SKM-1 (cell line): Measurements from ENCODE around the gene GIMAP1.

Source experiments
- DNase-seq: peaks from one replicate; lab custom pipeline; 2025; ENCODE audit not compliant: unreplicated experiment; lab: John Stamatoyannopoulos, UW

The GIMAP1 gene

DNA sequence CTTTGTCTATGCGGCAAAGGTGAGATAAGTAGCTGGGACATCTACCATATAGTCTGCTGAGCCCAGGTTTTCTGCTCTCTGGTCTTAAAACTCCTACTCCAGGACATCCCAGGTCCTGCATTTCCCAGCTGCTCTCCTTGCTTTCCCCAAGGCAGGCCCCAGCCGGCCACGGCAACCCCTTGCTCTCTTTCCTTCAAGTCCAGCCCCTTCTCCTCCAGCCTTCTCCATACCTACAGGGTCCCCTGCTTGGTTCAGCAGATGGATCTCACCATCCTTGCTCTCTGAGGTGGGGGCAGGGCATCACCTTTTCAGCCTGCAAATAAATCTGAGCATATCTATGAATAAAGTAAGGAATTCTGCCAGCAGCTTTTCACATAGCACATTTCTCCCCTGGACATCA lies 29.5 kb downstream of the GIMAP1 start:
- no peak for DNase-seq

DNA sequence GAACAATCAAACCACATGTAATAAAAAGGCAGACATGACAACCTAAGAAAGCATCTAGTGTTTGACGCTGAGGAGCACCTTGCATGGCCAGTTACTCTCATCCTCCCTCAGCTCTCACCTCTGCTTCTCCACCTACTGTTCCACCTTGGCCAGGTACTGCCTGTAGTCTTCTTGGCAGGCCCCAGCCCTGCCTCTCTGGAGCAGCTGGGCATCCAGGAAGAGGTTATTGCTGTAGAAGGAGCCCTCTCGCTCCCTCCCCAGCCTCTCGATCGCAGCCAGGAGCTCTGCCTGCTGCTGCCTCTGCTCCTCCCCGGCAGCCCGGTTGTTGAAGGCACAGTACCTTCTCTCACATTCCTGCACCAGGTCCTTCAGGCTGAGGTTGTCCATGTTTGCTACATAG lies 30.5 kb downstream of the GIMAP1 start:
- no peak for DNase-seq

GRCh38 chr7:150748376-150748775 lies 32.0 kb downstream of the GIMAP1 start:
- no peak for DNase-seq

GRCh38 chr7:150751702-150752101 lies 35.3 kb downstream of the GIMAP1 start:
- no peak for DNase-seq

- no peak for DNase-seq
Observed at GRCh38 chr7:150753239-150753638, 36.8 kb downstream of the GIMAP1 start.

GRCh38 chr7:150753826-150754603 lies 37.6 kb downstream of the GIMAP1 start:
- DNase-seq: peak; percentile 0

- no peak for DNase-seq
Observed at GRCh38 chr7:150754951-150755350, 38.5 kb downstream of the GIMAP1 start.

- no peak for DNase-seq
Observed at GRCh38 chr7:150755473-150756099, 39.2 kb downstream of the GIMAP1 start.

DNA sequence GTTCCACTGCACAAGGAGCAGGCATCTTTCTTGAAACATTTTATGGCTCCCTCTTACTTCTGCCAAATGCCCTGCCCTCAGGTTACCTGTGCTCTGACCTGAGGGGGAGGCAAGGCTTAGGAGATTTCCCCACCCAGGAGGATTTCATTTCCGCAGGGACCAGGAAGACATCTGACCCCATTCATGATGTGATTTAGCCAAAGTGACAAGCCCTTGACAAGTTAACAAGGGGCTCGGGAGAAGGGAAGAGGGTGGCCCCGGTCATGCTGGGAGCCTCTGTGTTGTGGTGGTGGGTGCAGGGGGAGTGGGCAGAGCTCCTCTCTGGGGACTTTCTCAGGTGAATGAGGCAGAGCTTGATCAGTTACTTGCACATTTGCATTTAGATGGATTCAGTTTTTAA lies 39.8 kb downstream of the GIMAP1 start:
- DNase-seq: no peak

GRCh38 chr7:150756858-150757257 lies 40.4 kb downstream of the GIMAP1 start:
- no peak for DNase-seq

DNA sequence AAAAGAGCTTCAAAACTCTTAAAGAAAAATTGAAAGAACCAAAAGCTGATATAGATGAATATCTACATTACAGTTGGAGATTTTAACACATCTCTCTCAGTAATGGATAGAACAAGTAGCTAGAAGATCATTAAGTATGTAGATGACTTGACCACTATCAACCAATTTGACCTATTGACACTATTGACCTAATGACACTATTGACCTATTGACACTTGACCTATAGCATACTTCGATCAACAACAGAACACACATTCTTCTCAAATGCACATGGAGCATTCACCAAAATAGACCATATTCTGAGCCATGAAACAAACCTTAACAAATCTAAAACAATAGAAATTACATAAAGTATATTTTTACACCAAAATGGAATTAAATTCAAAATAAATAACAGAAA lies 43.1 kb downstream of the GIMAP1 start:
- DNase-seq: no peak

- DNase-seq: no peak
Observed at GRCh38 chr7:150766334-150766709, 49.9 kb downstream of the GIMAP1 start.

- no peak for DNase-seq
Observed at GRCh38 chr7:150769768-150770167, 53.4 kb downstream of the GIMAP1 start.
